Femur (tissue), 1 donor: ENCODE results near the gene KMT5B.

Source experiments
- DNase-seq: peaks from one replicate; pipeline ENCODE4 v3.0.0-alpha.2; 2017

The KMT5B gene

GRCh38 chr11:68116974-68117373 lies 96.1 kb downstream of the KMT5B start:
- DNase-seq: no peak

GRCh38 chr11:68116126-68116525 lies 97.0 kb downstream of the KMT5B start:
- no peak for DNase-seq

- DNase-seq: no peak
These were observed 97.8 kb downstream of the KMT5B start for GRCh38 chr11:68115285-68115684.

GRCh38 chr11:68113986-68114385 lies 99.1 kb downstream of the KMT5B start:
- no peak for DNase-seq

- DNase-seq: no peak
These were observed 105.4 kb downstream of the KMT5B start for GRCh38 chr11:68107689-68108088.

- no peak for DNase-seq
These were observed 106.7 kb downstream of the KMT5B start for GRCh38 chr11:68106165-68106940.
